HepG2 (cell line): ENCODE data around the gene INTS1. TPM values are rescaled to one million over a fixed set of nuclear protein-coding genes. Genes with fewer than 3 reads are reported as not detected.

Experiments used
- ASH2L ChIP-seq: fragments of 300-600, 200-600 bp; sonication (generic); IDR thresholded peaks from 2 replicates; pipeline ENCODE4 v1.7.0; 2017; ENCODE audit warnings: low read depth, mild to moderate bottlenecking, moderate library complexity, mixed read lengths, low read length; ENCODE audit not compliant: insufficient read length
- HNF1A ChIP-seq, 2 experiments: sonication (generic) in 1 of 2; formaldehyde crosslinking in 1 of 2; IDR thresholded peaks; 2 replicates each; pipeline versions ENCODE4 v1.4.0 to v1.6.1; 2016 to 2020; ENCODE audit warnings: borderline replicate concordance in 1 of 2, low read depth in 1 of 2, mild to moderate bottlenecking in 1 of 2, missing genetic modification reagents in 1 of 2
- IRX3 ChIP-seq: sonication (generic); formaldehyde crosslinking; IDR thresholded peaks from 2 replicates; pipeline ENCODE4 v1.8.1; 2023; ENCODE audit warnings: mild to moderate bottlenecking, low read depth, missing genetic modification reagents, borderline replicate concordance
- JUNB ChIP-seq: sonication (generic); formaldehyde crosslinking; IDR thresholded peaks from 2 replicates; pipeline ENCODE4 v1.8.0; 2022; ENCODE audit warnings: missing genetic modification reagents, mild to moderate bottlenecking, borderline replicate concordance
- KLF12 ChIP-seq: sonication (generic); formaldehyde crosslinking; IDR thresholded peaks from 2 replicates; pipeline ENCODE4 v1.4.0; 2020; ENCODE audit warnings: missing genetic modification reagents, borderline replicate concordance
- KLF9 ChIP-seq: IDR thresholded peaks from 2 replicates; pipeline ENCODE4 v1.6.1; 2016; ENCODE audit warnings: low read depth
- NCOA2 ChIP-seq: sonication (generic); formaldehyde crosslinking; IDR thresholded peaks from 2 replicates; pipeline ENCODE4 v1.8.0; 2022; ENCODE audit warnings: inconsistent platforms
- NRL ChIP-seq: sonication (generic); formaldehyde crosslinking; IDR thresholded peaks from 2 replicates; pipeline ENCODE4 v1.5.0; 2020; ENCODE audit warnings: missing genetic modification reagents, mild to moderate bottlenecking, moderate library complexity, borderline replicate concordance
- SATB2 ChIP-seq: sonication (generic); formaldehyde crosslinking; IDR thresholded peaks from 2 replicates; pipeline ENCODE4 v1.5.0; 2020; ENCODE audit warnings: missing genetic modification reagents
- SKI ChIP-seq: fragments of 450-650 bp; IDR thresholded peaks from one replicate; pipeline ENCODE4 v1.6.1; 2018; ENCODE audit warnings: mild to moderate bottlenecking; ENCODE audit not compliant: partially characterized antibody
- SMAD3 ChIP-seq: sonication (generic); formaldehyde crosslinking; IDR thresholded peaks from 2 replicates; pipeline ENCODE4 v1.4.0; 2020; ENCODE audit warnings: missing genetic modification reagents
- WIZ ChIP-seq: sonication (generic); formaldehyde crosslinking; IDR thresholded peaks from 2 replicates; pipeline ENCODE4 v1.5.1; 2020; ENCODE audit warnings: mild to moderate bottlenecking, missing genetic modification reagents
- YEATS4 ChIP-seq: sonication (generic); formaldehyde crosslinking; IDR thresholded peaks from 2 replicates; pipeline ENCODE4 v1.4.0; 2020; ENCODE audit warnings: missing genetic modification reagents, borderline replicate concordance
- ZNF143 ChIP-seq: sonication (generic); formaldehyde crosslinking; IDR thresholded peaks from 2 replicates; pipeline ENCODE4 v1.4.0; 2020; ENCODE audit warnings: missing genetic modification reagents
- ZNF317 ChIP-seq: sonication (generic); formaldehyde crosslinking; IDR thresholded peaks from 2 replicates; pipeline ENCODE4 v1.5.0; 2020; ENCODE audit warnings: mild to moderate bottlenecking, missing genetic modification reagents
- ZNF326 ChIP-seq: sonication (generic); formaldehyde crosslinking; IDR thresholded peaks from 2 replicates; pipeline ENCODE4 v1.4.0; 2020; ENCODE audit warnings: missing genetic modification reagents, borderline replicate concordance
- ZNF609 ChIP-seq: sonication (generic); formaldehyde crosslinking; IDR thresholded peaks from 2 replicates; pipeline ENCODE4 v1.4.0; 2020; ENCODE audit warnings: mild to moderate bottlenecking, missing genetic modification reagents, borderline replicate concordance
- ZNF737 ChIP-seq: sonication (generic); formaldehyde crosslinking; IDR thresholded peaks from 2 replicates; pipeline ENCODE4 v1.5.0; 2020; ENCODE audit warnings: missing genetic modification reagents, mild to moderate bottlenecking, borderline replicate concordance
- ZNF772 ChIP-seq: sonication (generic); formaldehyde crosslinking; IDR thresholded peaks from 2 replicates; pipeline ENCODE4 v1.5.0; 2020; ENCODE audit warnings: mild to moderate bottlenecking, missing genetic modification reagents
- polyA plus RNA-seq, 8 experiments: library from polyadenylated mRNA; depleted of rRNA in 3 of 8; stranded (reverse) in 7 of 8; unstranded in 1 of 8; fragments of >200 nt; fragmentation: Illumina TruSeq in 4 of 8; extraction: Trizol in 4 of 8; gene quantifications; 2 replicates each; pipeline versions ENCODE4 v1.2.1 to v1.2.3, GENCODE V29; 2011 to 2016; ENCODE audit warnings: low read depth in 4 of 8, missing spikeins in 1 of 8, mixed read lengths in 1 of 8; ENCODE audit not compliant: insufficient read depth in 1 of 8
- total RNA-seq, 5 experiments: library from RNA; depleted of rRNA; stranded (reverse); fragments of >200 nt; fragmentation: Illumina TruSeq; extraction: Trizol; gene quantifications; 2 replicates each; pipeline ENCODE4 v1.2.3, GENCODE V29; 2016; ENCODE audit warnings: low read depth in 1 of 5

Gene INTS1
- total and polyA plus RNA-seq, 2 of the 13 experiments (the other 11 are each of a cell fraction or from before 2014, with no cell fraction given), result 13.7 to 29.0 TPM

GRCh38 chr7:1473864-1474512, 30.2 kb downstream of the INTS1 start (continued):
- no peak for TF ChIP-seq ZNF609 (CRISPR knock-in tag)
- TF ChIP-seq NCOA2 (CRISPR knock-in tag), result no peak
- TF ChIP-seq ZNF772 (CRISPR knock-in tag), result peak; percentile 26; the same call in 1 of the 2 replicates
- no peak for TF ChIP-seq JUNB
- TF ChIP-seq ZNF737 (CRISPR knock-in tag), result no peak
- no peak for TF ChIP-seq ZNF143 (CRISPR knock-in tag)
- TF ChIP-seq YEATS4 (CRISPR knock-in tag), result no peak
- no peak for TF ChIP-seq SKI
- TF ChIP-seq ASH2L, result no peak
- no peak for TF ChIP-seq ZNF317 (CRISPR knock-in tag)
- no peak for TF ChIP-seq SMAD3 (CRISPR knock-in tag)
- no peak for TF ChIP-seq IRX3 (CRISPR knock-in tag)
- no peak for TF ChIP-seq HNF1A (IDR thresholded peaks at IDR 0.05; ENCODE audit: low read depth)
- TF ChIP-seq HNF1A (CRISPR knock-in tag; IDR thresholded peaks at IDR 0.05; ENCODE audit: borderline replicate concordance), result no peak
- TF ChIP-seq KLF9, result no peak
- TF ChIP-seq WIZ (CRISPR knock-in tag), result no peak
- no peak for TF ChIP-seq KLF12 (CRISPR knock-in tag)
- no peak for TF ChIP-seq SATB2
- no peak for TF ChIP-seq NRL (CRISPR knock-in tag)
- no peak for TF ChIP-seq ZNF326 (CRISPR knock-in tag)
